Vagina (tissue), 2 donors: ENCODE measurements around the gene UNC13A. TPM values are rescaled to one million over a fixed set of nuclear protein-coding genes. Genes with fewer than 3 reads are reported as not detected.

Experiments used
- DNase-seq, 2 donors: peaks; one replicate each; pipeline ENCODE4 v3.0.0-alpha.2; 2017; ENCODE audit errors: extremely low spot score in 2 of 2
- H3K27ac ChIP-seq: fragments of 200-600 bp; sonication (generic); one replicate; pipeline ENCODE4 v1.5.1; 2019
- H3K27me3 ChIP-seq: fragments of 200-600 bp; sonication (generic); one replicate; pipeline ENCODE4 v1.5.1; 2019
- H3K36me3 ChIP-seq, 2 donors: fragments of 200-600 bp; sonication (generic); one replicate each; pipeline ENCODE4 v1.5.1; 2017 to 2019
- H3K4me1 ChIP-seq: fragments of 200-600 bp; sonication (generic); one replicate; pipeline ENCODE4 v1.5.1; 2019
- H3K4me3 ChIP-seq, 2 donors: fragments of 200-600 bp; sonication (generic); 1 replicate in 1 of 2; 2 replicates in 1 of 2; pipeline ENCODE4 v1.5.1; 2016 to 2019
- H3K9me3 ChIP-seq: fragments of 200-600 bp; sonication (generic); one replicate; pipeline ENCODE4 v1.5.1; 2019
- CTCF ChIP-seq, 3 experiments: fragments of 450-650 bp in 2 of 3; fragments of 200-600 bp in 1 of 3; sonication (generic) in 1 of 3; IDR thresholded peaks; one replicate each; pipeline ENCODE4 v1.5.1; 2017 to 2019; ENCODE audit warnings: antibody characterized with exemption in 3 of 3, mild to moderate bottlenecking in 2 of 3, moderate library complexity in 2 of 3
- POLR2A ChIP-seq, 2 donors: fragments of 450-650 bp; IDR thresholded peaks; one replicate each; pipeline ENCODE4 v1.6.1; 2017; ENCODE audit warnings: antibody characterized with exemption in 2 of 2, mild to moderate bottlenecking in 2 of 2, moderate library complexity in 2 of 2
- POLR2AphosphoS5 ChIP-seq, 2 donors: sonication (generic); formaldehyde crosslinking; IDR thresholded peaks; one replicate each; pipeline ENCODE4 v1.9.0; 2017; ENCODE audit warnings: antibody characterized with exemption in 2 of 2, mild to moderate bottlenecking in 2 of 2, low read depth in 1 of 2; ENCODE audit not compliant: insufficient read depth in 1 of 2
- intact Hi-C: fragments of 100-400 bp; cut with DNase I; formaldehyde crosslinking; loops from one replicate; pipeline ENCODE4 v1.15.1; 2023
- total RNA-seq: library from RNA; depleted of rRNA; stranded (reverse); fragments of >200 nt; gene quantifications from one replicate; pipeline ENCODE4 v1.2.3, GENCODE V29; 2016

Gene UNC13A
- total RNA-seq, 1 donor from 2014 or later = 0.49 TPM

GRCh38 chr19:17711851-17712250 lies 23.7 kb upstream of the UNC13A start:
- Histone ChIP-seq H3K4me1 (peaks cover 1% of the 10 kb centered on the region), H3K4me3 (no peak overlapping the region), H3K27me3 (no peaks in the 10 kb centered on the region), H3K9me3 (no peaks in the 10 kb centered on the region), H3K36me3 (no peaks in the 10 kb centered on the region), H3K27ac (no peak overlapping the region)
- TF ChIP-seq POLR2AphosphoS5 (IDR thresholded peaks at IDR 0.05; ENCODE audit: insufficient read depth in 1 of 2, low read depth in 1 of 2) (no peak), CTCF (IDR thresholded peaks at IDR 0.05) (no peak), POLR2A (IDR thresholded peaks at IDR 0.05) (no peak)
- no peak for DNase-seq
- intact Hi-C loops = no loop called here

- H3K4me3 ChIP-seq = no peak overlapping the region
- no peak for DNase-seq
- H3K27ac ChIP-seq = no peak overlapping the region
- intact Hi-C loops = no loop called here
- TF ChIP-seq POLR2AphosphoS5 (IDR thresholded peaks at IDR 0.05; ENCODE audit: insufficient read depth in 1 of 2, low read depth in 1 of 2) (no peak), POLR2A (IDR thresholded peaks at IDR 0.05) (no peak), CTCF (IDR thresholded peaks at IDR 0.05) (no peak)
- no peaks in the 10 kb centered on the region for H3K4me1 ChIP-seq
- no peaks in the 10 kb centered on the region for H3K9me3 ChIP-seq
- H3K27me3 ChIP-seq = no peaks in the 10 kb centered on the region
- H3K36me3 ChIP-seq = no peaks in the 10 kb centered on the region
These were observed 18.6 kb upstream of the UNC13A start for GRCh38 chr19:17706750-17707181.

GRCh38 chr19:17703824-17704463 lies 15.8 kb upstream of the UNC13A start:
- TF ChIP-seq POLR2A (IDR thresholded peaks at IDR 0.05) (no peak), POLR2AphosphoS5 (IDR thresholded peaks at IDR 0.05; ENCODE audit: insufficient read depth in 1 of 2, low read depth in 1 of 2) (no peak), CTCF (IDR thresholded peaks at IDR 0.05) (peak; percentile 48 to 75 (median 59))
- Histone ChIP-seq H3K36me3 (no peaks in the 10 kb centered on the region), H3K4me1 (no peaks in the 10 kb centered on the region), H3K27ac (no peak overlapping the region), H3K9me3 (no peaks in the 10 kb centered on the region), H3K4me3 (no peak overlapping the region), H3K27me3 (no peaks in the 10 kb centered on the region)
- DNase-seq = no peak
- intact Hi-C loops = no loop called here

- Histone ChIP-seq H3K36me3 (no peaks in the 10 kb centered on the region), H3K4me1 (no peaks in the 10 kb centered on the region), H3K27me3 (no peaks in the 10 kb centered on the region), H3K4me3 (no peak overlapping the region), H3K27ac (no peak overlapping the region), H3K9me3 (no peaks in the 10 kb centered on the region)
- no peak for TF ChIP-seq POLR2A (IDR thresholded peaks at IDR 0.05)
- intact Hi-C loops = no loop called here
- no peak for DNase-seq
These were observed 7.0 kb upstream of the UNC13A start for GRCh38 chr19:17695198-17695597.

DNA sequence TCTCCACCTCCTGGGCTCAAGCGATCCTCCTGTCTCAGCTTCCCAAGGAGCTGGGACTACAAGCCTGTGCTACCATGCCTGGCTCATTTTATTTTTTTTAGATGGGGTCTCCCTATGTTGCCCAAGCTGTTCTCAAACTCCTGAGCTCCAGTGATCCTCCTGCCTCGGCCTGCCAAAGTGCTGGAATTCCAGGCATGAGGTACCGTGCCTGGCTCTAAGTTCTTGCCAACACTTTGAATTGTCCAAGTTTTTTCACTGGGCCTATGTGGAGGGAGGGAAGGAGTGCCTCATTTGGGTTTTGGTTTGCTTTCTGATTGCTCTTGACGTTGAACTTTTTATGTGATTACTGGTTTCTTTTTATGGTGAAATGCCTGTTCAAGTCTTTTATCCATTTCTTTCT lies 4.4 kb upstream of the UNC13A start:
- Histone ChIP-seq H3K9me3 (no peaks in the 10 kb centered on the region), H3K36me3 (no peaks in the 10 kb centered on the region), H3K4me3 (no peak overlapping the region), H3K27ac (no peak overlapping the region), H3K27me3 (no peaks in the 10 kb centered on the region), H3K4me1 (peaks cover 6% of the 10 kb centered on the region)
- no peak for TF ChIP-seq CTCF (IDR thresholded peaks at IDR 0.05)
- no peak for TF ChIP-seq POLR2A (IDR thresholded peaks at IDR 0.05)
- no peak for TF ChIP-seq POLR2AphosphoS5 (IDR thresholded peaks at IDR 0.05; ENCODE audit: insufficient read depth in 1 of 2, low read depth in 1 of 2)
- DNase-seq = no peak
- intact Hi-C loops = no loop called here
